NAMALWA (cell line): ENCODE data around the gene TNFRSF21.
"Not testable (repeated sequence)": the region's sequence is repeated elsewhere in the genome, so short reads cannot be mapped to it uniquely, and the experiment has no call there.

Experiments
- DNase-seq: peaks from one replicate; pipeline ENCODE4 v3.0.0-alpha.2; 2015; ENCODE audit warnings: low spot score

Gene TNFRSF21

DNA sequence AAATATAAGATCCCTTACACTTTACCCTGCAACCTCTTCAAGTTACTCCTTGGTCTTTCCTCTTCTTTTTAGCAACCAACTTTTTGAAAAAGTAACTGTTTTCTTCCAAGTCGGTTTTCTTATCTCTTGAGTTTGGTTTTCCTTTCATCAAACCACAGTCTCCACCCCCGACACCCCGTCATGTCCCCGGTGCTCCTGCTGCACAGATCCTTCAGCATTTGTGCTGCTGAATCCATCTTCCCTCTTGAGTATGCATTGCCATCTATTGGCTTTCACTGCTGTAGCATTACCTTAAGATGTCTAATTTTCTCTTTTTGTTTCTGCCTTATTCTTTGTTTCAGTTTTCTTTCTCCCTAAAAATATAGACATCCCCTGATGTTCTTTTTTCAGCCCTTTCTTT lies 11.9 kb upstream of the TNFRSF21 start:
- DNase-seq: no peak

DNA sequence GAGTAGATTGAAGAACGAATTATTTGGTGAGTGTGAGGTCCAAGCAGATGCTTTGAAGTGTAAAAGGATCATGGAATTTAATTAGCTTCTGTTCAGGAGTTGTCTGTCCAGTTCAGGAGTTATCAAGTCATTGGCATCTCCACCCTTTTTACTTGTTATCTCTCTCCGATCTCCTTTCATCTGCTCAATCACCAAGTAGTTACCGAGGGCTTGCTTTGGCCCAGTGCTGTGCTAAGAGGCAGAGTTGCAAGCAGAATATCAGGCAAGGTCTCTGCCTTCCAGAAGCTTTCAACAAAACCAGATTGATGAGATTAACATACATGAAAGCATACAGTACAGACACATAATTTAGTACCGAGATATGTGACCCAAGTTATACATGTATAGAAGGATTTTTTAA lies 10.2 kb upstream of the TNFRSF21 start:
- DNase-seq: no peak

DNA sequence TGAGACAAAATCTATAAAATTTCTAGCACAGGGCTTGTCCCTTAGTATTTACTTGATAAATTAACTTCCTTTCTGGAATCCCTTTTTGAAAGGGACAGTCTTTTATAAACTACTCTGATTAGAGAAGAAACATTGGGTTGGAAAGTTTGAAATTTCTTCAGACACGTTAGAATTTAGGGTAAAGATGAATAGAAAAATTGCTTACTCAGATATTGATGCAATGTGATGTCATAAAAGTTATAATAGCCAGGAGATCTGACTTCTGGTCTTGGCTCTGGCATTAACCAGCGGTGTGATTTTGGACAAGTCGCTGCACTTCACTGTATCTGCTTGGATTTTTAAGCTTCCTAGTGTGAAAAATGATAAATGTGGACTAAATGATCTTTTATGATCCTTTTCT lies 9.7 kb upstream of the TNFRSF21 start:
- no peak for DNase-seq

DNA sequence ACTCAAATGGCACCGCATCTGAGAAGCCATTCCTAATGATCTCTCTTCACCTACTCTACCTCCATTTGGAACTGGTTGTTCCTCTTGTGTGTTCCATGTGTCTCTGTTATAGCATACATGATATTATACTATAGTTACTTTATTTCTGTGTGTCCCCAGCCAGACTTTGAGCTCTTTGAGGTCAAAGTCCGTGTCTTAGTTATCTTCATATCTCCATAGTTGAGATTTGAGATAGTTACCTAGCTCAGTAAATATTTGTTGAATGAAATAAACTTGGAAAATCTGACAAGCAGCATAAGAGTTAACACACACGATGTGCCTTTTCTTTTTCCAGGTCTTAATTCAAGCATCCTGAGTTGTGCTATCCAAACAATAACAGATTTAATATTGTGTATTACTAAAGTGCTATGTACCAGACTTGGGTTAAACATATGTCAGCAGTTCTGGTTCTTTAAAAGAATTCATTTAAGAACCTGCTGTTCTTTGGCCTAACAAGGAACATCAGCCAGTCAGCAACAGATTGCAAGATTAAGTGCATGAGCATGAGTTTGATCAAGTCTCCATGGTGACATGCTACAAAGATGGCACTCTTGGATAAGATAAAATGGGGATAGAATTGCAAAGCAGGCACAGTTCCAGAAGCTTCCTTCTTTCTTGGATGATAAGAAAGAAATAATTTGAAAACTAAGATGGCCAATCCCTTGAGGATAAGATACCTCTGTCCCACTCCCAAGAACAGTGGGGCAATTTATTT lies 8.7 kb upstream of the TNFRSF21 start:
- DNase-seq: no peak

DNA sequence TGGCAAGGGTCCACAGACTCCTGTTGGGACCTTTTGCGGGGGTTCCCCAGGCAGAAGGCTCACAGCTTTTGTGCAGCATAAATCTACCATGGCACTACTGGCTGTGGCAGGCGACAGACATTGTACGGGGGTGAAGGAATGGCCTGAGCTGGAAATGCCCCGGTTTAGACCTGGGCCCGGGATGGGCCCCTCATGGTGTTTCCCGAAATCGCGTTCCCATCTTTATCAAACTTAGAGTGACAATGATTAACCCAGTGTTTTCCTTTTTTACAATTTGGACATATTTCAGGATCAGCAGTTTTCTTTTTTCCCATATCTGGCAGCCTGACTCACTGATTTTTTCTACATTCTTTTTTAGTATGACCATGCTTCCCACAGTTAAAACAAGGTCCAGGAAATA lies 5.5 kb upstream of the TNFRSF21 start:
- not testable (repeated sequence) for DNase-seq

DNA sequence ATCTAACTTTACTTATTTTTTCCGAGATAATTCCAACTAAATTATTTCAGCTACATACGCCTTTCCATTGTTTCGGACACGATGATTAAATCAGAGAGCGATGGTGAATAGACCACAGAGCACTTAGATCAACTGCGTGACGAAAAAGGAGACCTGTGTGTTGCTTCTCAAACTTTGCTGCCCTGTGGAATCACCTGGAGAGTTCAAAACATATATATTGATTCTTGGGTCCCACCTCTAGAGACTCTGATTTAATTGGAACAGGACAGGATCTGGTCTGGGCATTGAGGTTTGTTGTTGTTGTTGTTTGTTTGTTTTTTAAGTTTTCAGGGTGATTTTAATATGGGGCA lies 401 bp upstream of the TNFRSF21 start:
- no peak for DNase-seq

DNA sequence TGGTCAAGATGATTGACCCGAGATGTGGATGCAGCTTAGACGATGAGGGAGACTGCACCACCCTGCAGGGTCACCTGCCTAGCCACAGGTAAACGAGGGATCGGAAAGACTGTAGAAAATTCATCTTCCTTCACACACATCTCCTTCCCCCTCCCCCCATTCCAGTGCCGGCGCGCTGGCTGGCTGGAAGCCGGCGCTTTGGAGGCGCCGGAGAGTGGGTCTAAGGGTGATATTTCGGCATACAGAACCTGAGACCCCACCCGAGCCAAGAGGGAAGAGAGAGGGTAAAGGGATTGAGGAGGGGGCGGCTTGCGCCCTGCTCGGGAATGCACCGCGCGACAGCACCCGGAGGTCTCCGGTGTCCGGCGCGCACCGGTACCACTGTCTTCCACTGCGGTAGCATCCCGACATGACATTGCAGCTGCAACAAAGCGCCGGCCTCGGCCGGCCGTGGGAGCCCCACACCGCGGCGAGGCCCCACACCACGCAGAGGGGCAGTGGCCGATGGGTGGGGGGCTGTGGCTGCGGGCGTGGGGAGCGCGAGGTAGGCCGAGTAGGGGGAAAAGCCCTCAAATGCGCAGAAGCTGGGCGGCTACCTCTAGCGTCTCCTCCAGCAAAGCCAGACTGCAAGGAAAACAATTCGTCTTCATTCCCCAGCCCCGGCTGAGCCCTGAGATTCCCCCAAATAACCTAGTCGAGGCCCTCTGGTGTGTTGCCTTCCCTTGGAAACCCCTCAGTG lies 984 bp downstream of the TNFRSF21 start:
- peak; percentile 42 for DNase-seq

DNA sequence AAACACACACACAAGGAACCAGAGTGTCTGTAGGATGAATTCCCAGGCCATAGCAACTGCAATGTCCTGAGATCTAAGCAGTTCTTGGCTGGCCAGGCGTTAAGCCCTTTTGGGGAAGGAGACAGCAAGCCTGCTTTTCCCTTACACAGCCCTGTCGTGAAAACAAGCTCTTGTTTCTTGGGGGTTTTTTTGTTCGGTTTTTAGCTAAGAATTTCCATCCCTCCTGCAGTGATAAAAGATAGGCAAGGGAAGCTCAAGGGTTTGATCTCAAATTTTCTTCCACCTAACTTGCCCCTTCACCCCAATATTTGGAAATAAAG lies 1.5 kb downstream of the TNFRSF21 start:
- peak; percentile 32 for DNase-seq

DNA sequence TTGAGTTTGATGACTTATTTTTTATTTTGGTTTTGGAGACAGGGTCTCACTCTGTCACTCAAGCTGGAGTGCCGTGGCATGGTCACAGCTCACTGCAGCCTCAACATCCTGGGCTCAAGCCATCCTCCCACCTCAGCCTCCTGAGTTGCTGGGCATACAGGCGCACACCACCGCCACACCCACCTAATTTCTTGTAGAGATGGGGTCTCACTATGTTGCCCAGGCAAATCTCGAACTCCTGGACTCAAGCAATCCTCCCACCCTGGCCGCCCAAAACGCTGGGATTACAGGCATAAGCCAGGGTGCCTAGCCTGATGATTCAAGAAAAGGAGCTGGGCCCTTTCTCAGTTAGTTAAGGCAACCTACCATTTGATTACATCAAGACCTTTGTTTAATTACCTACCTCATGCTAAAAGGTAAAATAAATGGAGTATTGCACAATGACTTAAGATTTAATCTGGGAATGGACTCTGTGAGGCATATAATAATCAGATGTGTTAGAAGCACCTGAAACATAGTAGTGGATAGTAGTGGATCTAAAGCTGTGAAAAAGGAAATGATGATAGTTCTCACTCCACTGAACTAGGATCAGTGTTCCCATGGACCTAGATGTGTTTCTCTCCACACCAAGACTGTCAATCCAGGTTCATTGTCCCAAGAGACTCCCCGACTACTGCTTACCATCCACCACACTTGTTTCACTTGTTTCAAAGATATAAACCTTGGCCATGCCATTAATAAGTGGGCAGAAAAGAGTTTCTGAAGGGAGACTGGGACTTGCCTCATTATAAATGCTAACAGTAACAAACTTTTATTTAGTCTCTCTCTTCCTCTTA lies 2.1 kb downstream of the TNFRSF21 start:
- no peak for DNase-seq

DNA sequence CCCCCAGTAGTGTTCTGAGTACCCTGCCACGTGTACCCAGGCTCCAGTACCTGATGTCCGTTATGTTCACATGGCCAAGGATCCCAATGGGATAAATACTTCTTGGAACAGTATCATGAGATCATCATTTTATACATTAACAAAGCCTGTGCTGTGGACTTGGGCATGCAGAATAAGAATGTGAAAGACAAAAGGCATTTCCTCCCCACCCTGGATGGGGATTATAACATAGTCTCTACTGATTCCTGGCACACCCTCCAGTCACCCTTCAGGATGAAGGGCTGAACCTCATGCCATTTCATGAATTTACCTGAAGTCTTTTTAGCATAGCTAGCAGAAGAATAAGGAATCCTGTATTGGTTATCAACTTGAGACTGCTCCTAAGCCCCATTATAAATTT lies 2.8 kb downstream of the TNFRSF21 start:
- DNase-seq: no peak

DNA sequence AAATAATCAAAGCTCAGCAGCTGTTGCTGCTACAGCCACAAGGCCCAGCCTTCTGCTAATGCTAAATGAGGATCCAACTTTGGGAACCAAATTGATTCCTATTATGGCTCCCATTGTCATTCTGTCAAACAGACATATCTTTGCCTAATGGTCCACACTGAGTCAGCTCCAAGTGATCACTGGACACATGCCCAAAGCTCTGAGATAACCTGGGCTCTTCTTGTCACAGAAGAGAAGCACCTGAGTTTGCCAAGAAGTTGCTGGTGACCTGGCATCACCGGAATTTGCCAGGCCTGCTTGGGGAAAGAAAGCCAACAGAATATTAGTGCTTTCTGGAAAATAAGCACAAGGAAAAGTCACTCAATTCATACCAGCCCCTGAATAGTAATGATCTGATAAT lies 5.8 kb downstream of the TNFRSF21 start:
- no peak for DNase-seq

DNA sequence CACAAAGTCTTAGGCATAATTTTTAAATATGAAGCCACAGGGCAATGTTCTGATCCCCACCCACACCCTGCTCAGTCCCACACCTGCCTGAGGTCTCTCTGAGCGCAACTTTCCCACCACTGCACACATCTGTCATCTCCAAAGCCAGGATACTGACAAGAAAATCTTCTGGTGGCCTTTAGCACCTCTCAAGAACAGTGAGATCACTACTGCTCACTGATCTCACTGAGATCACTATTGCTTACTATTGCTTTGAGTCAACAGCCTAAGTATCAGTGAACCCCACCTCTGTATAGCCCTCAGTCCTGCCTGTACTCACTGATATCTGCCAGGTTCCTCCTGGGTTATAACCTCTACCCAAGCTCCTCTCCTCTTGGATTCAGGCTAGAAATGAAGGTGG lies 6.4 kb downstream of the TNFRSF21 start:
- DNase-seq: no peak

DNA sequence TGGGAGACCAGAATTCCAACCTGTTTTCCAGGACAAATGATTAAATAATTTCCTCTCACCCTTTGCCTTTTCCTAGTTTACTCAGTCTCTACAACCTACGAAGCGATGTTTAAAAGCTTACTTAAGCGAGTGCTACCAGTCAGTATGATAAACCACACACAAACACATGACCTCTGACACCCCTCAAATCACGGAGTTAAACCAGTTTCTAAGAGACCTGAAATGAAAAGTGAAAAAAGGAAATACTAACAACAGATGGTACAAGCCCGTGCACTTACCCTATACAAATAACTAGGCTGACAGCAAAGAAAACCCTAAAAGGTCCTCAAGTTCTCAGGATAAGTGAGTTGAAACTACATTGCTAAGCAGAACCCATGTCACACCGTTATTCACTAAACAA lies 7.7 kb downstream of the TNFRSF21 start:
- DNase-seq: no peak

DNA sequence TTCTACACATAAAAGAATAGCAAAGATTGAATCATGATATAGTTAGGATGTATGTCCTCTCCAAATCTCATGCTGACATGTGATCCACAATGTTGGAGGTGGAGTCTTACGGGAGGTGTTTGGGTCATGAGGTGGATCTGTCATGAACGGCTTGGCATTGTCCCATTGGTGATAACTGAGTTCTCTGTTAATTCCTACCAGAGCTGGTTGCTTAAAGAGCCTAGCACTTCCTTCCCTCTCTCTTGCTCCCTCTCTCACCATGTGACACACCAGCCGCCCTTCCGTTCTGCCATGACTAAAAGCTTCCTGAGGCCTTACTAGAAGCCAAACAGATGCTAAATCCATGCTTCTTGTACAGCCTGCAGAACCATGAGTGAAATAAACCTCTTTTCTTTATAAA lies 8.3 kb downstream of the TNFRSF21 start:
- no peak for DNase-seq

DNA sequence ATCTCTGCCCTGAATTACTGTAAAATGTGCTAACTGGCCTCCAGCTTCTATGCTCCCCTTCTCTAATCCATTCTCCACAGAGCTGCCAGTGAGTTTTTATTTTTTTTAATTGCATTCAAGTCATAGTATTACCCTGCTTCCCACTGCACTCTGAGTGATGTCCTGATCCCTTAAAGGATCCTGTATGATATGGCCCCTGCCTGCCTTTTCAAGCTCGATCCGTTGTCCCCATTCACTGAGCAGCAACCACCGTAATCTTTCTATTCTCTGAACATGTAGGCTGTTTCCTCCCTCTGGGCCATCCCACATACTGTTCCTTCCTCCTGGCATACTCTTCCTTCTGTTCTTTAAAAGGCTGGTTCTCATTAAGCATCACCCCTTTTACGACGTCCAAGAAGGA lies 9.3 kb downstream of the TNFRSF21 start:
- DNase-seq: no peak

DNA sequence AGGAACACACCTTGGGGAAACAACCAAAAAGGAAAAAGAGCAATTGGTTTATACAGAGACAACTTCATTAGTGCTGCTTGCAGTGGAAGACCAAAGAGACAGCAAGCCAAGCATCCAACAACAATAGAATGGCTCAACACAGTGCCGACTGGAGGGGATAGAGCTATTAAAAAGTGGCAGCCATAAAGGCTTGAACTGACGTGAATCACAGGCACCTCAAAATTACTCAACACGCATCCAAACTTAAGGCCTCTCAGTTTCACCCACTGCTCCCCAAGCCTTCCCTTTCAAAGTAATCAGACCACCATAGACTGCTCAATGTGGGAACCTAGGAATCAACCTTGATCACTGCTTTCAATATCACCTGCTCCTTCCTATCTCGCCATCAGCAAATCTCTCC lies 9.7 kb downstream of the TNFRSF21 start:
- DNase-seq: no peak

DNA sequence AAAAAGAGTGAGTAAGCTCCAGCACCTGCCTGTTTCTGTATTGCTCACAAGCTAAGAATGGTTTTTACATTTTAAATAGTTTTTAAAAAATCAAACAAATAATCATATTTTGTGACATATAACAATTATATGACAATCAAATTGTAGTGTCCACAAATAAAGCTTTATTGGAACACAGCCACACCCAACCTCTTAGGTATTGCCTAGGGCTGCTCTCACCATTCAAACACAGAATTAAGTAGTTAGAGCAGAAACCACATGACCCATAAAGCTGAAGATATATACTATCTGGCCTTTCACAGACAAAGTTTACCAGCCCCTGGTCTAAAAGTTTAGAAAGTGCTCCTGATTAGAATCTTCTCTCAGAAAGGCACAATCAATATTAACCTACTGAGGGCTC lies 11.2 kb downstream of the TNFRSF21 start:
- DNase-seq: no peak

DNA sequence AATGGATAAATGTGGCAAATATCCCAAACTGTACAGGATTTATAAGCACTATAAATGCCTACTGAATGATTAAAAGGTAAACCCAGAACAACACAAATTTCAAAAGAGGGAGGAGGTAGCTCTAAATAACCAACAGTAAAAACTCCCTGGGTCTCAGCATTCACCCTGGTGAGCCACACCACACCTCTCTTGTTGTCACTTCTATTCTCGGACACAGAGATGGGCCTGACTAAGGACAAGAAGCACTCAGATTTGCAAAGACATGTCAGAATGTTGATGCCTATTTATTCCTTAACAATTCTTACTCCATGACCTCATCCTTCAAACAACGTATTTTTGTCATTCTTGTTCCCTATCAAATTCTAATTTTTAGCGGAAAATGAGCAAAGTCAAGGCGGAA lies 14.7 kb downstream of the TNFRSF21 start:
- no peak for DNase-seq

DNA sequence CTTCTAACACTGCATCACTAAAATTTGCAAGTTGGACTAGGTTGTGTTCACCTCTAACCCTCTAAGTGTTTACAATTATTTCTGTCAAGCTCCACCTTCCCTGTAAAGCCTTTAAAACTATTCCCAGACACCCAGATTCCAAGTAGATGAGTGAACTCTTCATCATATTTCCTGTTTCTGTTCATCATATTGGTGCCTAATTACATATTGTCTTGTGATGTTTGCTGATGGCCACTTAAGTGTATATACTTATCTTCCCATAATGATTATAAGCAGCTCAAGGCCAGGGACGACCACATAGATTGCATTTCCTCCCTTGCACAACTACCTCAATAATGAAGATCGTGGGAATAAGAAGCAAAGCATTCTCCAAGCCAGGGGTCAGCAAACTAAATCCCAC lies 16.8 kb downstream of the TNFRSF21 start:
- DNase-seq: no peak

DNA sequence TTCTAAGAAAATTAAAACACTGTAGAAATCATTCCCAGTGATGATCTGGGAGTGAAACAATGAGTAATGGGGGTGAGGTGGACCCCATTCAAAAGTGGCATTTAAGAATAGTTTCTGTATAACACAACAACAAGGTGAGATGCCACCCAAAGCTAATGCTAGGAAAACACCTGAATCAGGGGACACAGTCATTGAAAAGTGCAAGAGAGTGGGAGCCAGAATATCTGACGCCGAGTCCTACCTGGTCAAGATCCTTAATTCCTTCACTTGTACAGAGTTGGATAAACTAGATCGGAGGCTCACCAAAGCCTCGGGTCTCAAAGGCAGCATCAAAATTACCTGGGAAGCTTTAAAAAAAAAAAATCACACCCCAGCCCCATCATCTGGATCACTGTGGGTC lies 17.7 kb downstream of the TNFRSF21 start:
- no peak for DNase-seq

DNA sequence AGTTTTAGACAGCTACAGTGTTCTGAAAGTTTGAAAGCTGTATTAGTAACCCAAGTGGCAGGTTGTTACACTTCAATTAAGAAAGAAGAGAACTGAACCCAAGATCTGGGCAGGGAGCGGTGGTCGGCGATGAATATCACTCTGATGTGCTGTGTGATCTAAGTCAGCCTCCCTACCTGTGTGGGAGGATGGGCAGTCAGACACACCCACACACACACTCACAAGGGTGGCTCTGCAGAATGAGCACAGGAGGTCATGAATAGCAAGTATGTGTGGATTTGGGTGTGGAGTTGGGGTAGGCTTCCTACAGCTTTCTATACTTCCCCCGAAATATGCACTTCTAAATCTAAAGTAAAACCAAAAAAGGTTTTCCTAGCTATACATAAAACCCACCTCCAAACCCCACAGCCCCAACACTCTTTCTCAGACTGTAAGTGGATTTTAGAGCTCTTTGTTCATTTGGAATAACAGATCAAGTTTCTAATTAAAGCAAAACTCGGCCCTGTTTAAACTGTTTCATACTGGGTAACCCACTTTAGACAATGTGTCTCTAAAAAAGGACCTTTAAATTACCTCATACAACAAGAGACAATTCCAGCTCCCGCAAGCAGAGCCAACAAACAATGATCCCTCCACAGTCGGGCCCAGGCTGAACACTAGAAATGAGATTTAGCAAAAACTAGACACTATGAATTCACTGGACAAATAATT lies 19.4 kb downstream of the TNFRSF21 start:
- no peak for DNase-seq

DNA sequence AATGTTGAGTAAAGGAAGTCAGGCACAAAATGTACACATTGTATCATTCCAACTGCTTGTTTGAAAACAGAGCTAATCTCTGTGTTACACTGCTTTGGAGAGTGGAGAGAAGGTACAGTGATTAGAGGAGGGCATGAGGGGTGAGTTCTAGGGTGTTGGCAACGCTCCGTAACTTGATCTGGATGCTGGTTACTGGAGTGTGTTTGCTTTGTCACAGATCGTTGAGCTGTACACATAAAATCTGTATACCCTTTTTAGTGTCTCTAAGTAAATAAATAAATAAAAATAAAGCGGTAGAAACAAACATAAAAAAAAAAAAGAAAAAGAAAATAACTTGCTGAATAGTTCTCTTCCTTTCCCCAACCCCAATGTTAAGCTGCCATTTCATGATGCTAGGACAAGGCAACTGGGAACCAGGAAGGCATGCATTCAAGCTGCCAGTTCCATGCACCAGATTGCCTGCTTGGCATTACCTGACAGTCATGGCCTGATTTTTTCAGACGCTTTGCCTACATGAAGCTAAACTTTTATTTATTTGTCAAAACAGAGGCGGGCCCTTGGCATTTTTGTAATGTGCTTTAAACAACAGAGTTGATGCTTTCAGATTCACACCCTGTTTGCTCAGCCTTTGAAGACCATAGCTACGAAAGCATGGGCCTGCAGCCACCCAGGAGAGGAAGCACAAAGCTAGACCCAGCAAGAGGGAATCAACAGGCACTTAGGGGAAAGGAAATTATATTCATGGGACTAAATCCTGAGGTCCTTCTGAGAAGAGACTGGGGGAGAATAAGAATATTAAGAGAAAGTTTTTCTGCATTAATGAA lies 21.2 kb downstream of the TNFRSF21 start:
- no peak for DNase-seq
